Adrenal gland (tissue), 5 donors: ENCODE measurements around the gene TBX4.

ENCODE experiments used
- POLR2A ChIP-seq, 2 donors: fragments of 450-650 bp; IDR thresholded peaks; one replicate each; pipeline ENCODE4 v1.6.1; 2017; ENCODE audit warnings: antibody characterized with exemption in 2 of 2, mild to moderate bottlenecking in 2 of 2, moderate library complexity in 1 of 2
- TF ChIP-seq, protein P1 (sequence below), 6 experiments: fragments of 450-650 bp in 4 of 6; fragments of 200-600 bp in 2 of 6; sonication (generic) in 1 of 6; IDR thresholded peaks; 1 replicate in 5 of 6; 2 replicates in 1 of 6; pipeline versions ENCODE4 v1.5.1 to v1.8.0; 2016 to 2021; ENCODE audit warnings: antibody characterized with exemption in 6 of 6, mild to moderate bottlenecking in 2 of 6, moderate library complexity in 1 of 6
- donor health status: DM: no; HTN: no; CAD: no.

DNA sequence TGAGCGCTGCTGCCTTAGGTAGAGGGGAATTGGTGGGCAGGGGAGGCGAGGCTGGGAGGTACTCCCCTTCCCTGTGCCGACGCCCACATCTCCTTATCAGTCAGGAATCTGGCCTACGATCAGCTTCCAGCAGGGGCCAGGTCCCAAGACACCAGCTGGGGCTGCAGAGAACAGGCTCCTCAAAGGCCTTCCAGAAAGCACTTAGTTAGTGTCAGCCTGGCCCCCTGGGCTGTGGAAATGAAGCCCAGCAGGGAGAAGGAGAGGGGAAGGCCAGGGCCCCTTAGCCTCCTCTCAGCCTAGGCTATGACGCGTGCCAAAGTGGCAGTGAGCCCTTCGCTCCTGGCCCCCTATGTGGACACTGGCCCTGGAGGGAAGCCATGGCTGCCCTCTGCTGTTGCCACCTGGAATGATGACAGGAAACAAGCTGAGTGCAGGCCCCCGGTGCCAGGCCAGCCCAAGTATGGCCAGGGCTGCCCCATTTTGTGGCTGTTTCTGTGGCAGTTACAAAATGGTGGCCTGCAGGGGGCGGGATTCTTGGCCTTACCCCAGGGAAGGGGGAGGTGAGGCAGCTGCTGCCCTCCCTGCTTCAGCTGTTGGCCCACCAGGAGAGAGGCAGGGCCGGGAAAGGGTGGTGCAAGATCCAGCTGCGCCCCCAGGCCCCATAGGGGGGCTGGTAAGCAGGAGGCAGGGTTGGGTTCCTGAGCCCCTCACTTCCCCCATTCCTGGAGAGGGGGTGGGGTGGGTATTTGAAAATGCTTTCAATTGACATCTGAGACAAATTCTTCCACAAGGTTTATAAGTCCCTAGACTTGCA, 11.3 kb downstream of the TBX4 start:
- no peak for TF ChIP-seq POLR2A (IDR thresholded peaks at IDR 0.05)
- TF ChIP-seq, protein P1, sequence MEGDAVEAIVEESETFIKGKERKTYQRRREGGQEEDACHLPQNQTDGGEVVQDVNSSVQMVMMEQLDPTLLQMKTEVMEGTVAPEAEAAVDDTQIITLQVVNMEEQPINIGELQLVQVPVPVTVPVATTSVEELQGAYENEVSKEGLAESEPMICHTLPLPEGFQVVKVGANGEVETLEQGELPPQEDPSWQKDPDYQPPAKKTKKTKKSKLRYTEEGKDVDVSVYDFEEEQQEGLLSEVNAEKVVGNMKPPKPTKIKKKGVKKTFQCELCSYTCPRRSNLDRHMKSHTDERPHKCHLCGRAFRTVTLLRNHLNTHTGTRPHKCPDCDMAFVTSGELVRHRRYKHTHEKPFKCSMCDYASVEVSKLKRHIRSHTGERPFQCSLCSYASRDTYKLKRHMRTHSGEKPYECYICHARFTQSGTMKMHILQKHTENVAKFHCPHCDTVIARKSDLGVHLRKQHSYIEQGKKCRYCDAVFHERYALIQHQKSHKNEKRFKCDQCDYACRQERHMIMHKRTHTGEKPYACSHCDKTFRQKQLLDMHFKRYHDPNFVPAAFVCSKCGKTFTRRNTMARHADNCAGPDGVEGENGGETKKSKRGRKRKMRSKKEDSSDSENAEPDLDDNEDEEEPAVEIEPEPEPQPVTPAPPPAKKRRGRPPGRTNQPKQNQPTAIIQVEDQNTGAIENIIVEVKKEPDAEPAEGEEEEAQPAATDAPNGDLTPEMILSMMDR (IDR thresholded peaks at IDR 0.05), result no peak
